ENCODE measurements around the gene SLC9B2.

- TF ChIP-seq TP53 (CRISPR knock-in tag; IDR thresholded peaks at IDR 0.05) (no peak), NFYB (CRISPR knock-in tag; conservative IDR thresholded peaks at IDR 0.05; ENCODE audit: low read depth) (no peak), CTCF (IDR thresholded peaks at IDR 0.05) (no peak)
These were observed 51.6 kb downstream of the SLC9B2 start for GRCh38 chr4:103024996-103025395.

All from WTC11 (cell line).